H1 (cell line): Measurements from ENCODE around the gene RAP1GAP. TPM values are rescaled to one million over a fixed set of nuclear protein-coding genes. Genes with fewer than 3 reads are reported as not detected.

Experiments
- CTCF ChIA-PET: fragments of 300-600 bp; sonication (Branson Sonifier 250); formaldehyde crosslinking; loops from one replicate; lab custom pipeline; 2021; ENCODE audit not compliant: partially characterized antibody; lab: Charles Lee
- POLR2A ChIA-PET: fragments of 300-600 bp; sonication (Branson Sonifier 250); formaldehyde crosslinking; loops from one replicate; lab custom pipeline; 2021; ENCODE audit warnings: inconsistent platforms; ENCODE audit not compliant: partially characterized antibody; lab: Charles Lee
- DNase-seq, 2 experiments: peaks; one replicate each; pipeline versions ENCODE4 v3.0.0 to v3.0.0-alpha.2; 2010 to 2022; ENCODE audit warnings: low spot score in 2 of 2, low read depth in 1 of 2, mixed read lengths in 1 of 2
- FAIRE-seq: peaks from 2 replicates; lab custom pipeline; 2011; peaks lifted over from hg19 to GRCh38; lab: Jason Lieb, UNC
- H2AFZ ChIP-seq: 2 replicates; pipeline ENCODE4 v1.8.1; 2012; ENCODE audit warnings: low read length, inconsistent platforms
- H2AK5ac ChIP-seq: 2 replicates; pipeline ENCODE4 v1.6.1; 2013; ENCODE audit warnings: low read depth, low read length
- H2BK120ac ChIP-seq: replicated peaks from 2 replicates; pipeline ENCODE3; 2013; ENCODE audit warnings: low read depth, low read length, inconsistent platforms
- H2BK12ac ChIP-seq: 2 replicates; pipeline ENCODE4 v1.6.1; 2013; ENCODE audit warnings: low read depth, low read length
- H2BK15ac ChIP-seq: 2 replicates; pipeline ENCODE4 v1.6.1; 2013; ENCODE audit warnings: low read length
- H2BK20ac ChIP-seq: 2 replicates; pipeline ENCODE4 v1.6.1; 2013; ENCODE audit warnings: low read length
- H2BK5ac ChIP-seq: 2 replicates; pipeline ENCODE4 v1.6.1; 2013; ENCODE audit warnings: low read depth, low read length
- H3K14ac ChIP-seq: 2 replicates; pipeline ENCODE4 v1.6.1; 2013; ENCODE audit warnings: inconsistent platforms; ENCODE audit not compliant: insufficient read length
- H3K18ac ChIP-seq: 2 replicates; pipeline ENCODE4 v1.6.1; 2013; ENCODE audit warnings: low read length; ENCODE audit errors: extremely low read depth
- H3K23ac ChIP-seq: 2 replicates; pipeline ENCODE4 v1.6.1; 2013; ENCODE audit warnings: inconsistent platforms; ENCODE audit not compliant: insufficient read length
- H3K23me2 ChIP-seq: 2 replicates; pipeline ENCODE4 v1.6.1; 2013; ENCODE audit warnings: low read depth, low read length
- H3K27ac ChIP-seq: 2 replicates; pipeline ENCODE4 v1.6.1; 2011; ENCODE audit warnings: low read depth, low read length, inconsistent platforms
- H3K27me3 ChIP-seq, 4 experiments: replicated peaks in 1 of 4; 1 replicate in 1 of 4; 2 replicates in 3 of 4; pipeline versions ENCODE4 v1.6.1 to v1.8.1; 2011 to 2013; ENCODE audit warnings: low read length in 3 of 4, mild to moderate bottlenecking in 3 of 4, inconsistent platforms in 2 of 4, mixed read lengths in 2 of 4, moderate library complexity in 1 of 4; ENCODE audit not compliant: control insufficient read depth in 3 of 4, insufficient read depth in 3 of 4; ENCODE audit errors: extremely low read depth in 1 of 4
- H3K36me3 ChIP-seq, 4 experiments: 2 replicates each; pipeline versions ENCODE4 v1.6.1 to v1.8.1; 2011 to 2013; ENCODE audit warnings: mild to moderate bottlenecking in 4 of 4, low read length in 3 of 4, moderate library complexity in 2 of 4, control low read depth in 1 of 4, inconsistent platforms in 1 of 4; ENCODE audit not compliant: insufficient read depth in 4 of 4, control insufficient read depth in 2 of 4
- H3K4ac ChIP-seq: replicated peaks from 2 replicates; pipeline ENCODE3; 2013; ENCODE audit warnings: low read length, low read depth, mixed read lengths, inconsistent platforms; ENCODE audit not compliant: insufficient read length
- H3K4me1 ChIP-seq, 4 experiments: replicated peaks in 1 of 4; 1 replicate in 1 of 4; 2 replicates in 3 of 4; pipeline versions ENCODE4 v1.6.1 to v1.8.1; 2011 to 2013; ENCODE audit warnings: low read length in 3 of 4, inconsistent platforms in 2 of 4, mixed read lengths in 1 of 4; ENCODE audit not compliant: insufficient read depth in 4 of 4, control insufficient read depth in 3 of 4
- H3K4me2 ChIP-seq, 2 experiments: 2 replicates each; pipeline versions ENCODE4 v1.6.1 to v1.8.1; 2011 to 2013; ENCODE audit warnings: low read depth in 2 of 2, low read length in 2 of 2, control low read depth in 1 of 2, inconsistent platforms in 1 of 2, mild to moderate bottlenecking in 1 of 2; ENCODE audit not compliant: insufficient read depth in 1 of 2
- H3K4me3 ChIP-seq, 4 experiments: fragments of 200-600, 300-600 bp in 1 of 4; sonication (generic), shearing (Covaris generic), sonication (Bioruptor Twin) in 1 of 4; 2 replicates each; pipeline versions ENCODE4 v1.5.1 to v1.8.1; 2011 to 2016; ENCODE audit warnings: low read length in 4 of 4, low read depth in 3 of 4, control low read depth in 2 of 4, inconsistent platforms in 2 of 4, mild to moderate bottlenecking in 2 of 4, mixed read lengths in 1 of 4, moderate library complexity in 1 of 4; ENCODE audit not compliant: insufficient read depth in 2 of 4; ENCODE audit errors: extremely low read depth in 1 of 4
- H3K56ac ChIP-seq: replicated peaks from 2 replicates; pipeline ENCODE3; 2013; ENCODE audit warnings: low read depth, mild to moderate bottlenecking, mixed read lengths, low read length, inconsistent platforms; ENCODE audit not compliant: insufficient read length
- H3K79me1 ChIP-seq: 2 replicates; pipeline ENCODE4 v1.6.1; 2013; ENCODE audit warnings: low read depth, low read length, control low read depth
- H3K79me2 ChIP-seq, 2 experiments: 2 replicates each; pipeline versions ENCODE4 v1.6.1 to v1.8.1; 2012 to 2013; ENCODE audit warnings: low read length in 2 of 2, mild to moderate bottlenecking in 2 of 2, inconsistent platforms in 1 of 2; ENCODE audit not compliant: insufficient read depth in 2 of 2, control insufficient read depth in 1 of 2
- H3K9ac ChIP-seq, 4 experiments: replicated peaks in 1 of 4; 1 replicate in 1 of 4; 2 replicates in 3 of 4; pipeline versions ENCODE4 v1.6.1 to v1.8.1; 2011 to 2013; ENCODE audit warnings: low read depth in 3 of 4, low read length in 3 of 4, control low read depth in 2 of 4, mild to moderate bottlenecking in 2 of 4, moderate library complexity in 2 of 4, inconsistent platforms in 1 of 4; ENCODE audit errors: extremely low read depth in 1 of 4
- H3K9me3 ChIP-seq, 2 experiments: 2 replicates each; pipeline versions ENCODE4 v1.6.1 to v1.8.1; 2012 to 2013; ENCODE audit warnings: mild to moderate bottlenecking in 2 of 2, moderate library complexity in 2 of 2, control low read depth in 1 of 2, inconsistent platforms in 1 of 2, low read depth in 1 of 2, low read length in 1 of 2, mixed read lengths in 1 of 2; ENCODE audit not compliant: insufficient read depth in 2 of 2
- H4K20me1 ChIP-seq, 2 experiments: replicated peaks in 1 of 2; 2 replicates each; pipeline versions ENCODE3 to v1.8.1; 2011 to 2013; ENCODE audit warnings: inconsistent platforms in 2 of 2, low read length in 2 of 2, mild to moderate bottlenecking in 1 of 2; ENCODE audit not compliant: insufficient read depth in 2 of 2, control insufficient read depth in 1 of 2
- H4K5ac ChIP-seq: 2 replicates; pipeline ENCODE4 v1.6.1; 2013; ENCODE audit warnings: low read length, low read depth, mixed read lengths, inconsistent platforms; ENCODE audit not compliant: insufficient read length
- H4K8ac ChIP-seq: 2 replicates; pipeline ENCODE4 v1.8.0; 2013; ENCODE audit warnings: mild to moderate bottlenecking, moderate library complexity, low read length, inconsistent platforms; ENCODE audit not compliant: insufficient read depth; ENCODE audit errors: extremely low read depth
- H4K91ac ChIP-seq: replicated peaks from 2 replicates; pipeline ENCODE3; 2013; ENCODE audit warnings: low read length, mixed read lengths, inconsistent platforms; ENCODE audit not compliant: insufficient read length
- ASH2L ChIP-seq: fragments of 200-600, 300-600 bp; sonication (generic); IDR thresholded peaks from one replicate; pipeline ENCODE4 v1.7.1; 2017; ENCODE audit warnings: low read length
- ATF2 ChIP-seq: IDR thresholded peaks from 2 replicates; pipeline ENCODE4 v1.6.1; 2012; ENCODE audit warnings: low read length, inconsistent platforms
- CHD2 ChIP-seq: IDR thresholded peaks from 2 replicates; pipeline ENCODE4 v1.6.1; 2012; ENCODE audit warnings: low read length, improper control_type of control experiment
- CTBP2 ChIP-seq: IDR thresholded peaks from 2 replicates; pipeline ENCODE4 v1.7.0; 2011; ENCODE audit warnings: borderline replicate concordance, mild to moderate bottlenecking, moderate library complexity, mixed read lengths, low read length; ENCODE audit not compliant: insufficient read depth, insufficient read length
- E2F6 ChIP-seq: IDR thresholded peaks from 2 replicates; pipeline ENCODE4 v1.6.1; 2012; ENCODE audit warnings: inconsistent platforms
- GABPA ChIP-seq: IDR thresholded peaks from 2 replicates; pipeline ENCODE4 v1.6.1; 2011; ENCODE audit warnings: mild to moderate bottlenecking, low read length, moderate library complexity, borderline replicate concordance; ENCODE audit not compliant: insufficient read depth
- HDAC6 ChIP-seq: IDR thresholded peaks from one replicate; pipeline ENCODE4 v1.7.1; 2012; ENCODE audit warnings: low read depth, mild to moderate bottlenecking, inconsistent platforms, low read length, moderate library complexity
- MAX ChIP-seq: IDR thresholded peaks from 2 replicates; pipeline ENCODE4 v1.6.1; 2012; ENCODE audit warnings: inconsistent platforms
- NRF1 ChIP-seq: IDR thresholded peaks from 2 replicates; pipeline ENCODE4 v1.6.1; 2011; ENCODE audit warnings: mild to moderate bottlenecking, low read depth, low read length, improper control_type of control experiment
- RFX5 ChIP-seq: IDR thresholded peaks from 2 replicates; pipeline ENCODE4 v1.6.1; 2011; ENCODE audit warnings: low read depth, low read length, improper control_type of control experiment, borderline replicate concordance
- SP1 ChIP-seq: IDR thresholded peaks from 2 replicates; pipeline ENCODE4 v1.6.1; 2011; ENCODE audit warnings: low read depth, low read length
- TBP ChIP-seq: IDR thresholded peaks from 2 replicates; pipeline ENCODE4 v1.6.1; 2011; ENCODE audit warnings: low read depth, low read length, improper control_type of control experiment
- WGBS, 2 experiments: shearing (Covaris generic) in 1 of 2; methylation state at CpG; one replicate each; pipeline versions ENCODE4 v1.1.6 to v1.1.7; 2013 to 2015; ENCODE audit warnings: low lambda C conversion rate in 2 of 2, mixed read lengths in 2 of 2, inconsistent platforms in 1 of 2, low coverage in 1 of 2, missing lambda C conversion rate in 1 of 2; ENCODE audit not compliant: insufficient replicate concordance in 2 of 2, insufficient coverage in 1 of 2, insufficient read length in 1 of 2; ENCODE audit errors: extremely low coverage in 1 of 2, missing lambda C conversion rate in 1 of 2; 5-methylcytosine and 5-hydroxymethylcytosine counted together
- polyA plus RNA-seq, 7 experiments: library from polyadenylated mRNA; depleted of rRNA in 3 of 7; stranded (reverse) in 5 of 7; unstranded in 2 of 7; fragments of >200 nt in 5 of 7; fragments of 200-250 nt in 2 of 7; gene quantifications; 1 replicate in 5 of 7; 2 replicates in 1 of 7; 4 replicates in 1 of 7; pipeline versions ENCODE4 v1.2.1 to v1.2.3, GENCODE V29; 2011 to 2013; ENCODE audit warnings: missing spikeins in 2 of 7, mixed read lengths in 2 of 7
- total RNA-seq: library from RNA; stranded (reverse); fragmentation: NEBNext Ultra II Directional; extraction: Animal tissue kit (Norgen Biotek cat#: 25700); gene quantifications from 2 replicates; pipeline ENCODE4 v1.2.1, GENCODE V29; 2021

The RAP1GAP gene
- total and polyA plus RNA-seq, 2 of the 8 experiments (the other 6 are each of a cell fraction or from before 2014, with no cell fraction given) = 8.4 TPM

GRCh38 chr1:21572221-21572620, 96.9 kb downstream of the RAP1GAP start:
- Histone ChIP-seq H4K5ac (no peak overlapping the region), H4K91ac (no peak overlapping the region), H2BK20ac (no peak overlapping the region), H2AFZ (no peak overlapping the region), H3K18ac (no peak overlapping the region), H2BK5ac (no peak overlapping the region), H3K27ac (no peak overlapping the region), H4K20me1 (peaks cover 2 to 7% of the 10 kb centered on the region in 2 experiments), H2BK15ac (no peak overlapping the region), H3K4ac (no peak overlapping the region), H3K4me2 (no peak overlapping the region), H2BK12ac (no peak overlapping the region), H3K4me3 (no peak overlapping the region), H3K9ac (no peak overlapping the region), H3K79me2 (no peaks in the 10 kb centered on the region), H3K79me1 (no peaks in the 10 kb centered on the region; the same call in none of the 2 replicates), H3K27me3 (no peaks in the 10 kb centered on the region; a peak in 2 of 7 replicates), H2AK5ac (no peak overlapping the region), H4K8ac (no peak overlapping the region), H3K56ac (no peak overlapping the region), H3K23ac (no peak overlapping the region), H3K4me1 (peaks cover 2 to 7% (median 4%) of the 10 kb centered on the region in 4 experiments; a peak in 6 of 7 replicates), H2BK120ac (no peak overlapping the region), H3K9me3 (no peaks in the 10 kb centered on the region), H3K14ac (no peak overlapping the region), H3K36me3 (peaks cover 0 to 13% (median 2%) of the 10 kb centered on the region in 4 experiments; a peak in 5 of 8 replicates), H3K23me2 (peaks cover 3% of the 10 kb centered on the region; the same call in 1 of the 2 replicates)
- FAIRE-seq (no peak), DNase-seq (no peak)
- ChIA-PET CTCF (interaction anchor here (0.7 to 4.8 kb wide), 10 partner anchors 11 to 354 kb away, joined by 3 to 49 read pairs (median 4); partner anchors contain the start of gene ALPL), POLR2A (no interaction called here)
- whole genome bisulfite sequencing, 2 experiments = 96% methylated on average over 6 of the region's 6 CpGs; no CpG with 5 or more reads in 1 of the 2 experiments
- TF ChIP-seq RFX5 = no peak
- TF ChIP-seq CHD2 = no peak
- TF ChIP-seq GABPA = no peak
- no peak for TF ChIP-seq MAX
- no peak for TF ChIP-seq TBP
- TF ChIP-seq NRF1 = no peak
- TF ChIP-seq SP1 = no peak
- TF ChIP-seq HDAC6 = no peak
- no peak for TF ChIP-seq ATF2
- TF ChIP-seq E2F6 = no peak
- TF ChIP-seq ASH2L = no peak
- TF ChIP-seq CTBP2 = no peak
